NCI-H146 treated with DMSO at 0.1 percent for 48 hours (cell line): ENCODE measurements around the gene CACNA2D4.

Source experiments
- DNase-seq: peaks from one replicate; lab custom pipeline; 2025; ENCODE audit not compliant: unreplicated experiment; lab: John Stamatoyannopoulos, UW

The CACNA2D4 gene

GRCh38 chr12:1758887-1759286 is 159.6 kb downstream of the CACNA2D4 start:
- DNase-seq, result no peak

- no peak for DNase-seq
These were observed 160.1 kb downstream of the CACNA2D4 start for GRCh38 chr12:1758376-1758775.

- no peak for DNase-seq
These were observed 168.2 kb downstream of the CACNA2D4 start for GRCh38 chr12:1750300-1750699.

GRCh38 chr12:1749019-1749418 is 169.4 kb downstream of the CACNA2D4 start:
- DNase-seq, result no peak

GRCh38 chr12:1747609-1748008 is 170.8 kb downstream of the CACNA2D4 start:
- no peak for DNase-seq

- DNase-seq, result no peak
These were observed 173.5 kb downstream of the CACNA2D4 start for GRCh38 chr12:1744932-1745331.
